ENCODE results near the gene C15orf39.

C15orf39 gene

DNA sequence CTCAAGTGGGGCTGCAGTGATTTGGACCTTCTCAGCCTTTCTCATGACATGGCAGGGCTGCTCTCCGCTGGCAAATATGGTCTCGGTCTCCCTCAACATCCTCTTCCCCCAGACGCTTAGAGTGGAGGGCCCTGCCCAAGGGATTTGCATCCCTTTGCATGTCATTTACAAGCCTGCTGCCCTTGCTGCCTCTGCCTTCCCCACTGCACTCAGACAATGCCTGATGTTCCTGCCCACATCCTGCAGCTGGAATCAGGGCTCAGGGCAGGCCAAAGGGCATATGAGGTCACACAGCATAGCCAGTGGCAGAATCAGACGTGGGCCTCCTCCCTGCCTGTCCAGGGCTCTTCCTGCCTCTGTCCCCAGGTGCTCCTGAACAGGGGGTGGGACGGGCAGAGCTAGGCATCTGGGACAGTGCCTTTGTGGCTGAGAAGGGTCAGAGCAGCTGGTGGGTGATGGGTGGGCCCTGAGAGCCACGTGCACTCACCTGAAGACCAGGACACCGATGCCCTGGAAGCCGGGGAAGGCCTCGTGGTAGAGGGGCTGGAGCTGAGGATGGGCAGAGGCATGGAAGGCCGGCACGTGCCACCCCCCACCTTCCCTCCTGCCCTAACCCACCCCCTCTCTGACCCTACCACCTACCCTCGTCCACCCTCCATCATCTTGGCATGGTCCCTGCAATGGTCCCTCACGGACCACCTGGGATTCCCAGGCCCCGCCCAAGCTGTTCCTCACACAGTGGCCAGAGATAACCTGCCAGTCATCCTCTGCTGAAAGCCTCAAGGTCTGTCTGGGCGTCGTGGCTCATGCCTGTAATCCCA, 29.1 kb downstream of the C15orf39 start:
- H3K36me3 ChIP-seq (ENCODE audit: control insufficient read depth in 1 of 2, insufficient read depth in 2 of 2, low read length in 2 of 2) = no peaks in the 10 kb centered on the region

GRCh38 chr15:75231836-75232235, 30.2 kb downstream of the C15orf39 start:
- H3K27me3 ChIP-seq (ENCODE audit: control insufficient read depth in 1 of 2, insufficient read depth in 2 of 2, low read length in 2 of 2) = peaks cover 3 to 5% of the 10 kb centered on the region in 2 donors
- H3K4me3 ChIP-seq (ENCODE audit: low read depth in 1 of 2, low read length in 2 of 2) = no peak overlapping the region
- no peak overlapping the region for H3K9ac ChIP-seq (ENCODE audit: low read depth in 1 of 2, low read length in 2 of 2)
- no peak overlapping the region for H3K27ac ChIP-seq (ENCODE audit: low read depth, low read length)
- H3K9me3 ChIP-seq (ENCODE audit: control insufficient read depth in 1 of 2, low read length in 2 of 2) = no peaks in the 10 kb centered on the region
- no peaks in the 10 kb centered on the region for H3K4me1 ChIP-seq (ENCODE audit: control insufficient read depth in 1 of 2, insufficient read depth in 2 of 2, low read length in 2 of 2)
- H3K36me3 ChIP-seq (ENCODE audit: control insufficient read depth in 1 of 2, insufficient read depth in 2 of 2, low read length in 2 of 2) = no peaks in the 10 kb centered on the region

More for the DNA sequence above, 29.1 kb downstream of the C15orf39 start:
- Histone ChIP-seq H3K4me1 (ENCODE audit: control insufficient read depth in 1 of 2, insufficient read depth in 2 of 2, low read length in 2 of 2) (no peaks in the 10 kb centered on the region), H3K9ac (ENCODE audit: low read depth in 1 of 2, low read length in 2 of 2) (no peak overlapping the region), H3K9me3 (ENCODE audit: control insufficient read depth in 1 of 2, low read length in 2 of 2) (no peaks in the 10 kb centered on the region), H3K4me3 (ENCODE audit: low read depth in 1 of 2, low read length in 2 of 2) (no peak overlapping the region), H3K27ac (ENCODE audit: low read depth, low read length) (no peak overlapping the region), H3K27me3 (ENCODE audit: control insufficient read depth in 1 of 2, insufficient read depth in 2 of 2, low read length in 2 of 2) (peaks cover 3 to 5% of the 10 kb centered on the region in 2 donors)

GRCh38 chr15:75232252-75232813, 30.7 kb downstream of the C15orf39 start:
- Histone ChIP-seq H3K9me3 (ENCODE audit: control insufficient read depth in 1 of 2, low read length in 2 of 2) (no peaks in the 10 kb centered on the region), H3K36me3 (ENCODE audit: control insufficient read depth in 1 of 2, insufficient read depth in 2 of 2, low read length in 2 of 2) (no peaks in the 10 kb centered on the region), H3K9ac (ENCODE audit: low read depth in 1 of 2, low read length in 2 of 2) (no peak overlapping the region), H3K4me3 (ENCODE audit: low read depth in 1 of 2, low read length in 2 of 2) (no peak overlapping the region), H3K27me3 (ENCODE audit: control insufficient read depth in 1 of 2, insufficient read depth in 2 of 2, low read length in 2 of 2) (peaks cover 3 to 5% of the 10 kb centered on the region in 2 donors), H3K4me1 (ENCODE audit: control insufficient read depth in 1 of 2, insufficient read depth in 2 of 2, low read length in 2 of 2) (no peaks in the 10 kb centered on the region), H3K27ac (ENCODE audit: low read depth, low read length) (no peak overlapping the region)

DNA sequence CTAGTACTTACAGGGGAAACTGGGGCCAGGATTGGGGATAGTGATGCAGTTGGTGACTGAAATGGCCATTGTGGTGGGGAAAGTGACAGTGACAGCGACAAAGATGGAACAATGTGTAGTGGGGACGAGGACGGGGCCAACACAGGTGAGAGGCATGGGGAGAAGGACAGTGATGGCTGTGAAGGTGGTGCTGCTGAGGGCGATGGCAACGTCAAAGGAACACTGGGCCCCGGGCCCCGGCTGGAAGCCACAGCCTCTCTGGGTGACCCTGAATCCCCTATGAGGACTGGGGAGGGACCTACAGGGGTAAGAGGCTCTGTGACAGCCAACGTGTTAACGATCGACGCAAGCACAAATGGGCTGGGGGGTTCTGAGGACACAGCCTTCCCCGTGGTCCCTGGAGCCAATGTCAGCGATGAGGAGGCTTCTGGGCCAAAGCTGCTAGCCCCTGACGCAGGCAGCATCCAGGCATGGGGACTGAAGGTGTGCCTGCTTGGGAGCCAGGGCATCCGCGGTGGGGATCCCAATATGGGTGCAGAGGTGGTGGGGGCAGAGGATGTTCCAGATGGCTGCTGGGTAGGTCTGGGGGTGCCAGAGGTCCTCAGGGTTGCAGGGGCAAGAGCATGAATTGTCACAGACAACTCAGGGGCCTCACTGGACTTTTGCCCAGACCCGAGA, 31.3 kb downstream of the C15orf39 start:
- Histone ChIP-seq H3K36me3 (ENCODE audit: control insufficient read depth in 1 of 2, insufficient read depth in 2 of 2, low read length in 2 of 2) (no peaks in the 10 kb centered on the region), H3K27me3 (ENCODE audit: control insufficient read depth in 1 of 2, insufficient read depth in 2 of 2, low read length in 2 of 2) (peaks cover 2 to 5% of the 10 kb centered on the region in 2 donors)

GRCh38 chr15:75233504-75234190, 32.0 kb downstream of the C15orf39 start:
- Histone ChIP-seq H3K9ac (ENCODE audit: low read depth in 1 of 2, low read length in 2 of 2) (no peak overlapping the region), H3K4me1 (ENCODE audit: control insufficient read depth in 1 of 2, insufficient read depth in 2 of 2, low read length in 2 of 2) (no peaks in the 10 kb centered on the region), H3K4me3 (ENCODE audit: low read depth in 1 of 2, low read length in 2 of 2) (no peak overlapping the region), H3K27ac (ENCODE audit: low read depth, low read length) (no peak overlapping the region), H3K27me3 (ENCODE audit: control insufficient read depth in 1 of 2, insufficient read depth in 2 of 2, low read length in 2 of 2) (peaks cover 0 to 5% of the 10 kb centered on the region in 2 donors), H3K36me3 (ENCODE audit: control insufficient read depth in 1 of 2, insufficient read depth in 2 of 2, low read length in 2 of 2) (no peaks in the 10 kb centered on the region), H3K9me3 (ENCODE audit: control insufficient read depth in 1 of 2, low read length in 2 of 2) (no peaks in the 10 kb centered on the region)

More for the DNA sequence above, 31.3 kb downstream of the C15orf39 start:
- H3K4me1 ChIP-seq (ENCODE audit: control insufficient read depth in 1 of 2, insufficient read depth in 2 of 2, low read length in 2 of 2) = no peaks in the 10 kb centered on the region
- no peaks in the 10 kb centered on the region for H3K9me3 ChIP-seq (ENCODE audit: control insufficient read depth in 1 of 2, low read length in 2 of 2)
- no peak overlapping the region for H3K9ac ChIP-seq (ENCODE audit: low read depth in 1 of 2, low read length in 2 of 2)
- H3K27ac ChIP-seq (ENCODE audit: low read depth, low read length) = no peak overlapping the region
- H3K4me3 ChIP-seq (ENCODE audit: low read depth in 1 of 2, low read length in 2 of 2) = no peak overlapping the region

DNA sequence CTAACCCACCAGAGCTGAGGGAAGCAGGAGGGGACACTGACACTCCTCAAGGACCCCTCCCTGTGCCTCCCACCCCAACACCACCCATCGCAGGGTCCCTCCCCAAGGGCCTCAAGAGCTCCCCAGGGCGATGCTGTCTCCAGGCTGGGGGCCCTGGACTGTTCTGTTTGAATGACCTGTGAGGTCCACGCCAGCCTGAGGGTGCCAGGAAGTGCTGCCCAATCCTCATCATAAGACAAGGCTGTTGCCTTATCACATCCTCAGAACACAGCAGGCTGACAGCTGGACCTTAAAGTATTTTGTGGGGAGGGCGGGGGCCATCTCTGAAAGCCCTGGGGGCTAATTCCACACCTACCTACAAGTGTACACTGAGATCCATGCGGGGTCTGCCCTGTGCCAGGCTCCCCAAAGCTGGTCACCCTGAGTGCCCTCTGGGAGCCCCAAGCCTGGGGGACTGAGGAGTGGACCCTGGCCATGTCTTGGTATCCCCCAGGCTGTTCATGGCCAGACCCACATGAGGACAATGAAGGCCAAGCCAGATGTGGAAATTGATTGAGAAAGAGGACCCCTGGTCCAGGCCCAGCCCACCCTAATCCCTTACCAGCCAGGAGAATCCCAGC, 32.6 kb downstream of the C15orf39 start:
- H3K36me3 ChIP-seq (ENCODE audit: control insufficient read depth in 1 of 2, insufficient read depth in 2 of 2, low read length in 2 of 2) = no peaks in the 10 kb centered on the region
- no peaks in the 10 kb centered on the region for H3K4me1 ChIP-seq (ENCODE audit: control insufficient read depth in 1 of 2, insufficient read depth in 2 of 2, low read length in 2 of 2)
- H3K27me3 ChIP-seq (ENCODE audit: control insufficient read depth in 1 of 2, insufficient read depth in 2 of 2, low read length in 2 of 2) = peaks cover 0 to 5% of the 10 kb centered on the region in 2 donors
- H3K4me3 ChIP-seq (ENCODE audit: low read depth in 1 of 2, low read length in 2 of 2) = no peak overlapping the region
- H3K9ac ChIP-seq (ENCODE audit: low read depth in 1 of 2, low read length in 2 of 2) = no peak overlapping the region
- no peak overlapping the region for H3K27ac ChIP-seq (ENCODE audit: low read depth, low read length)
- H3K9me3 ChIP-seq (ENCODE audit: control insufficient read depth in 1 of 2, low read length in 2 of 2) = no peaks in the 10 kb centered on the region

- Histone ChIP-seq H3K9me3 (ENCODE audit: control insufficient read depth in 1 of 2, low read length in 2 of 2) (no peaks in the 10 kb centered on the region), H3K27ac (ENCODE audit: low read depth, low read length) (no peak overlapping the region), H3K4me3 (ENCODE audit: low read depth in 1 of 2, low read length in 2 of 2) (no peak overlapping the region), H3K4me1 (ENCODE audit: control insufficient read depth in 1 of 2, insufficient read depth in 2 of 2, low read length in 2 of 2) (no peaks in the 10 kb centered on the region), H3K9ac (ENCODE audit: low read depth in 1 of 2, low read length in 2 of 2) (no peak overlapping the region), H3K36me3 (ENCODE audit: control insufficient read depth in 1 of 2, insufficient read depth in 2 of 2, low read length in 2 of 2) (no peaks in the 10 kb centered on the region), H3K27me3 (ENCODE audit: control insufficient read depth in 1 of 2, insufficient read depth in 2 of 2, low read length in 2 of 2) (peaks cover 0 to 5% of the 10 kb centered on the region in 2 donors)
Measured at GRCh38 chr15:75235051-75235673, 33.5 kb downstream of the C15orf39 start.

DNA sequence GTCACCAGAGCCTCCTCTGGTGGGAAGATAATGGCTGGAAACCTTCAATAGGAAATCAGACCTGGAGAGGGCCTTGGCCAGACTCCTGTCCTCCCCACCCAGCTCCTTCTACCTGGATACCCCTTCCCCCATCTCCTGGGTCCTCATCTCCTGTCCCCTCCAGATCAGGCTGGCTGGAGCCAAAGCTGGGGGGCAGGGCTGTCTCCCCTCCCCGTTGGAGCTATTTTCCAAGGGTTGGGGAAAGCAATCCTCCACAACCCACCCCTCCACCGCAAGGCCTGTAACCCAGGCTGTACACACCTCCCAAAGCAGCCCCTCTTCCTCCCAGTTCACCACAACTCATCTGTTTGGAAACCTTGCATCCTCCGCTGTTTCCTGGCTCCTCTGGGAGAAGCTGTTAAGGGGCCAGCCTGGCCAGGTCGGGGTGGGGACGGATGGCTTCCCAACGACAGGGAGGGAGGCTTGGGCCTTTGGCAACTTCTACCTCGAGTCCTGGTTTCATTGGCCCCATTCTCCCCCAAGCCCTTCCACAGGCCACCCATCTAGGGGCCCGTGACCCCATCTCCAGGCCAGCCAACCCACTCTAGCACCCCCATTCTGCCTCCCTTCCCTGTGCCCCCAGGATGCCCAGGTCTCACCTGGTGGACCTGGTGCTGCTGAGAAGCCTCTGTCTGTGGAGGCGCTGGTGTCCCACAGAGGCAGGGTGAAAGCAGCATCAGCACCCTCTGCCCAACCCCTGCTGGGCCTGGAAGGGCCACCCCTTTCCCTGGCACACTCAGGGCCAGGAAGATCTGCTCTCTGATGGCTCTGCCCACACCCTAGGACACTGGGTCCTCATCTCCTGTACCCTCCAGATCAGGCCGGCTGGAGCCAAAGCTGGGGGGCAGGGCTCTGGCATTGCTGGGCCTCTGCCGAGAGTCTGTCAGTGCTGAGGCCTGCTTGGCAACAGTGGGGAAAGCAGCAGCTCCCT, 34.4 kb downstream of the C15orf39 start:
- Histone ChIP-seq H3K27me3 (ENCODE audit: control insufficient read depth in 1 of 2, insufficient read depth in 2 of 2, low read length in 2 of 2) (peaks cover 0 to 5% of the 10 kb centered on the region in 2 donors), H3K4me1 (ENCODE audit: control insufficient read depth in 1 of 2, insufficient read depth in 2 of 2, low read length in 2 of 2) (no peaks in the 10 kb centered on the region), H3K36me3 (ENCODE audit: control insufficient read depth in 1 of 2, insufficient read depth in 2 of 2, low read length in 2 of 2) (no peaks in the 10 kb centered on the region), H3K9me3 (ENCODE audit: control insufficient read depth in 1 of 2, low read length in 2 of 2) (no peaks in the 10 kb centered on the region), H3K27ac (ENCODE audit: low read depth, low read length) (no peak overlapping the region), H3K4me3 (ENCODE audit: low read depth in 1 of 2, low read length in 2 of 2) (no peak overlapping the region), H3K9ac (ENCODE audit: low read depth in 1 of 2, low read length in 2 of 2) (no peak overlapping the region)
